ENCODE results near the gene SERTAD1. TPM values are rescaled to one million over a fixed set of nuclear protein-coding genes. Genes with fewer than 3 reads are reported as not detected.

SERTAD1 gene
- polyA plus RNA-seq, 1 donor = 5.8 TPM

DNA sequence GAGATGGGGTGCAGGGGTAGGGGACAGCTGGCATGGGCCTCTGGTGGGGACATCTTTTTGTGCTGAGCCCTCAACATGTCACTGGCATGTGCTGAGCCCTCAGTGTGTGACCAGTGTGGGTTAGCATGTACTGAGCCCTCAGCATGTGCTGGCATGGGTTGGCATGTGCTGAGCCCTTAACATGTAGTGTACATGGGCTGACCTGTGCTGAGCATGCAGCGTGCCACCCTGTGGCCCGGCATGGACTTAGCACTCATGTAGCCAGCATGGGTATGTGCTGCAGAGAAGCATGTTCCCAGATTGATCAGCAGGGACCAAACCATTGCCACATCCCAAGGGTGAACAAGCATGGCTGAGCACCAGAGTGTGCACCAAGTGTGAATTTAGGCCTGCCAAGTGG, 47.3 kb downstream of the SERTAD1 start:
- no peak for DNase-seq (ENCODE audit: low read depth)

DNA sequence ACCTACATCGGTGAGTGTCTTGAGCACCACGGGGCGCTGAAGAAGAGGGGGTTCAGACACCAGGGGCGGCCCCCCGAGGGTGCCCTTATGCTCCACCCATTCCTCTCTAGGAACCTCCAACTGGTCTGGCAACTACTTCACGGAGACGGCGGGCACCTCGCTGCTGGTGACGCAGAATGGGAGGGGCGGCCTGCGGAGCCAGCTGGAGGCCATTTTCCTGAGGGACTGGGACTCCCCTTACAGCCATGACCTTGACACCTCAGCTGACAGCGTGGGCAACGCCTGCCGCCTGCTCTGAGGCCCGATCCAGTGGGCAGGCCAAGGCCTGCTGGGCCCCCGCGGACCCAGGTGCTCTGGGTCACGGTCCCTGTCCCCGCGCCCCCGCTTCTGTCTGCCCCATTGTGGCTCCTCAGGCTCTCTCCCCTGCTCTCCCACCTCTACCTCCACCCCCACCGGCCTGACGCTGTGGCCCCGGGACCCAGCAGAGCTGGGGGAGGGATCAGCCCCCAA, 47.9 kb downstream of the SERTAD1 start:
- no peak for DNase-seq (ENCODE audit: low read depth)

DNA sequence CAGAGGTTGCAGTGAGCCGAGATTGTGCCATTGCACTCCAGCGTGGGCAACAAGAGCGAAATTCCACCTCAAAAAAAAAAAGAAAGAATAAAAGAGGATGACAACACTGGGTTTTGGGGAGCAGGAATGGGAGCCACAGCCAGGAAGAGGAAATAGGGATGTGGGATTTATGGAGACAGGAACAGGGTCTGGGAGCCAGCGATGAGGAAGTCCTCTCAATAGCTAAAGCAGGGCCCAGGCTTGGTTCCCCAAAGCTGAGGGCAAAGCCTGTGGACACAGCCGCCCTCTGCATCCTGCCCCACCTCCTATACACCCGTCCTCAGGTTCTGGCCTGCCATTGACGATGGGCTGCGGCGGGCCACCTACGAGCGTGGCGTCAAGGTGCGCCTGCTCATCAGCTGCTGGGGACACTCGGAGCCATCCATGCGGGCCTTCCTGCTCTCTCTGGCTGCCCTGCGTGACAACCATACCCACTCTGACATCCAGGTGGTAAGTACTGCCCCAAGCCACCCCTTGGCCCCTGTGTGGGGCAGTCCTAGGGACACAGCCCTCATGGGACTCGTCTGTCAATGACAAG, 49.4 kb downstream of the SERTAD1 start:
- DNase-seq (ENCODE audit: low read depth) = no peak

DNA sequence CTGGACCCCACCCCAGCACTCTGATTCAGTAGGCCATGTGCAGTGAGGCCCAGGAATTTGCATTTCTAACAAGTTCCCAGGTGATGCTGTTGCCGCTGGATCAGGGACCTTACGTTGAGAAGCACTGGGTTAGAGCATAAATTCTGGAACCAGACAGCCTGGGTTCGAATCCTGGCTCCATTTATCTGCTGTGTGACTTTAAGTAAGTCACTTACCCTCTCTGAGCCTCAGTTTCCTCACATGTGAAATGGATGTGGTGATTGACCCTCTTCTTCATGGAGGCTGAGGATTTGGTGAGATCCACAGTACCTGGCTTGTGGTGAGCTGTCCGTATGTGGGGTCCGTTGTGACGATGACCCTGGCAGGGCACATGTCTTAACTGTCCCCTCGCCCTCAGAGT, 51.7 kb downstream of the SERTAD1 start:
- DNase-seq (ENCODE audit: low read depth) = no peak

DNA sequence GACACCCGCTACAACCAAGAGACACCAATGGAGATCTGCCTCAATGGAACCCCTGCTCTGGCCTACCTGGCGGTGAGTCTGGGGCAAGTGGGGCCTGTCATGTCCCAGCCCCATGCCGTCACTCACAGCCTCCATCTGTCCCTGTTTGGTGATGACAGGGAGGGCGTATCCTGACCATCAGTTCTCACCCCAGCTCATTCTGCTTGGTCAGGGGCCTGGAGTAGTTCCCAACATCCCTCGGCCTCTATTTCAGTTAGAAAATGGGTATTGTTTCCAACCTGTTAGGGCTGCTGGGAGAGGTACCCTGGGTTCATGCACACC, 54.0 kb downstream of the SERTAD1 start:
- DNase-seq (ENCODE audit: low read depth) = no peak

Other genes with a start within 250 kb of the SERTAD1 start
- gene MAP3K10, start 234.6 kb downstream of the SERTAD1 start, polyA plus RNA-seq (ENCODE audit: insufficient read length) = 10.1 TPM
- 0.10 TPM for gene TTC9B, start 207.6 kb downstream of the SERTAD1 start, polyA plus RNA-seq (ENCODE audit: insufficient read length)
- 0.65 TPM for gene CCNP, start 199.3 kb downstream of the SERTAD1 start, polyA plus RNA-seq (ENCODE audit: insufficient read length)
- gene AKT2, start 140.6 kb downstream of the SERTAD1 start, polyA plus RNA-seq (ENCODE audit: insufficient read length) = 187 TPM
- 77.2 TPM for gene C19orf47, start 77.6 kb downstream of the SERTAD1 start, polyA plus RNA-seq (ENCODE audit: insufficient read length)
- 232 TPM for gene PLD3, start 77.3 kb downstream of the SERTAD1 start, polyA plus RNA-seq (ENCODE audit: insufficient read length)
- gene HIPK4, start 35.8 kb downstream of the SERTAD1 start, polyA plus RNA-seq (ENCODE audit: insufficient read length) = 2.5 TPM
- gene PRX, start 12.6 kb downstream of the SERTAD1 start, polyA plus RNA-seq (ENCODE audit: insufficient read length) = 7.7 TPM
- 52.9 TPM for gene SERTAD3, start 18.3 kb upstream of the SERTAD1 start, polyA plus RNA-seq (ENCODE audit: insufficient read length)
- gene BLVRB, start 39.8 kb upstream of the SERTAD1 start, polyA plus RNA-seq (ENCODE audit: insufficient read length) = 32.2 TPM
- 0.33 TPM for gene SPTBN4, start 41.0 kb upstream of the SERTAD1 start, polyA plus RNA-seq (ENCODE audit: insufficient read length)
- 18.3 TPM for gene SHKBP1, start 150.9 kb upstream of the SERTAD1 start, polyA plus RNA-seq (ENCODE audit: insufficient read length)
- 239 TPM for gene LTBP4, start 175.4 kb upstream of the SERTAD1 start, polyA plus RNA-seq (ENCODE audit: insufficient read length)